Measurements from ENCODE around the gene PVALB.

DNA sequence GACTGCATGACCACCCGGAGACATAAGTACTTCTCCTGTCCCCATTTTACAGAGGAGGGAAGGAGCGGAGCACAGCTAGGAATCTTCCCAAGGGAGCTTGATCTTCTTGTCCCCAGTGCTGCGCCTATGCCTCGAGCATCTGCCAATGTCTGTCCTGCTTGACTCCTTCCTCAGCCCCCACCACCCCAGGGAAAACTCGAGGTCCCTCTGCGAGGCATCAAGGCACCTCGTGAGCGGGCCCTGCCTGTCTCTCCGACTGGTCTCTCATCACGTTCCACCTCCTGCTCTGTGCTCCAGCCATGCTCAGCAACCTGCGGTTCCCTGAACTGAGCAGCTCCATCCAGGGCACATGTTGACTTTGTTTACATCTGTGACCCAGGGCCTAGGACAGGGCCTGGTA, 46.4 kb upstream of the PVALB start:
- TF ChIP-seq, protein P1, sequence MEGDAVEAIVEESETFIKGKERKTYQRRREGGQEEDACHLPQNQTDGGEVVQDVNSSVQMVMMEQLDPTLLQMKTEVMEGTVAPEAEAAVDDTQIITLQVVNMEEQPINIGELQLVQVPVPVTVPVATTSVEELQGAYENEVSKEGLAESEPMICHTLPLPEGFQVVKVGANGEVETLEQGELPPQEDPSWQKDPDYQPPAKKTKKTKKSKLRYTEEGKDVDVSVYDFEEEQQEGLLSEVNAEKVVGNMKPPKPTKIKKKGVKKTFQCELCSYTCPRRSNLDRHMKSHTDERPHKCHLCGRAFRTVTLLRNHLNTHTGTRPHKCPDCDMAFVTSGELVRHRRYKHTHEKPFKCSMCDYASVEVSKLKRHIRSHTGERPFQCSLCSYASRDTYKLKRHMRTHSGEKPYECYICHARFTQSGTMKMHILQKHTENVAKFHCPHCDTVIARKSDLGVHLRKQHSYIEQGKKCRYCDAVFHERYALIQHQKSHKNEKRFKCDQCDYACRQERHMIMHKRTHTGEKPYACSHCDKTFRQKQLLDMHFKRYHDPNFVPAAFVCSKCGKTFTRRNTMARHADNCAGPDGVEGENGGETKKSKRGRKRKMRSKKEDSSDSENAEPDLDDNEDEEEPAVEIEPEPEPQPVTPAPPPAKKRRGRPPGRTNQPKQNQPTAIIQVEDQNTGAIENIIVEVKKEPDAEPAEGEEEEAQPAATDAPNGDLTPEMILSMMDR (IDR thresholded peaks at IDR 0.05; ENCODE audit: borderline replicate concordance, extremely low read depth, low read length, poor library complexity, severe bottlenecking) = no peak
- no peak for TF ChIP-seq EZH2 (IDR thresholded peaks at IDR 0.05; ENCODE audit: borderline replicate concordance, low read depth, low read length, severe bottlenecking)
